Heart right ventricle (tissue), 16 donors: ENCODE results near the gene TSLP. TPM values are rescaled to one million over a fixed set of nuclear protein-coding genes. Genes with fewer than 3 reads are reported as not detected.

ENCODE experiments used
- ATAC-seq, 8 donors: fragments of 200-7000 bp; cut with Tn5 transposase; one replicate each; pipeline ENCODE4 v1.9.1; 2020; ENCODE audit warnings: mild to moderate bottlenecking in 8 of 8, moderate library complexity in 8 of 8, moderate number of reproducible peaks in 1 of 8
- DNase-seq, 2 donors: peaks; one replicate each; pipeline ENCODE4 v3.0.0-alpha.2; 2020
- H3K27ac ChIP-seq, 10 donors: fragments of 200-600 bp; sonication (generic) in 2 of 10; one replicate each; pipeline versions ENCODE4 v1.5.0 to v1.8.0; 2020 to 2022; ENCODE audit warnings: mild to moderate bottlenecking in 3 of 10
- H3K27me3 ChIP-seq, 7 donors: fragments of 200-600 bp; one replicate each; pipeline ENCODE4 v1.8.0; 2021 to 2022; ENCODE audit warnings: mild to moderate bottlenecking in 2 of 7
- H3K36me3 ChIP-seq, 9 donors: fragments of 200-600 bp; sonication (generic) in 1 of 9; one replicate each; pipeline versions ENCODE4 v1.5.0 to v1.8.0; 2020 to 2022; ENCODE audit warnings: mild to moderate bottlenecking in 2 of 9
- H3K4me1 ChIP-seq, 9 donors: fragments of 200-600 bp; sonication (generic) in 1 of 9; one replicate each; pipeline versions ENCODE4 v1.5.0 to v1.8.0; 2020 to 2022; ENCODE audit warnings: mild to moderate bottlenecking in 4 of 9
- H3K4me3 ChIP-seq, 10 donors: fragments of 200-600 bp; sonication (generic) in 2 of 10; one replicate each; pipeline versions ENCODE4 v1.5.0 to v1.8.0; 2020 to 2022; ENCODE audit warnings: mild to moderate bottlenecking in 7 of 10, moderate library complexity in 2 of 10
- H3K9me3 ChIP-seq, 11 donors: fragments of 200-600 bp in 10 of 11; sonication (generic) in 2 of 11; one replicate each; pipeline versions ENCODE4 v1.5.0 to v1.8.0; 2013 to 2022; ENCODE audit warnings: mild to moderate bottlenecking in 2 of 11, control low read depth in 1 of 11, moderate library complexity in 1 of 11
- WGBS, 2 donors: extraction: QIAGEN DNeasy Blood & Tissue Kit; methylation state at CpG; one replicate each; pipeline ENCODE4 v1.1.7; 2013; ENCODE audit warnings: inconsistent platforms in 1 of 2; 5-methylcytosine and 5-hydroxymethylcytosine counted together
- intact Hi-C, 10 donors: fragments of 100-400 bp; cut with DNase I; formaldehyde crosslinking; loops; one replicate each; pipeline versions ENCODE4 v1.11.1 to v1.14.2; 2022
- polyA plus RNA-seq, 2 donors: library from polyadenylated mRNA; stranded (reverse); fragments of 200-250 nt; gene quantifications; one replicate each; pipeline ENCODE4 v1.2.3, GENCODE V29; 2013
- total RNA-seq, 10 donors: library from RNA; stranded (reverse); fragmentation: NEBNext Ultra II Directional in 3 of 10; extraction: Animal tissue kit (Norgen Biotek cat#: 25700) in 3 of 10; gene quantifications; one replicate each; pipeline versions ENCODE4 v1.2.1 to v1.2.4, GENCODE V29; 2021 to 2023
- TF ChIP-seq, protein P1 (sequence below), 9 donors: fragments of 200-600 bp; sonication (generic) in 2 of 9; IDR thresholded peaks; one replicate each; pipeline versions ENCODE4 v1.5.0 to v1.8.0; 2021 to 2022; ENCODE audit warnings: antibody characterized with exemption in 9 of 9, mild to moderate bottlenecking in 5 of 9, moderate library complexity in 1 of 9
- donor health status: Arrhythmogenic right ventricular cardiomyopathy.
- donor health status: ischemic (EF 13 %, LVEDD 7.1; RV severe dilation, severe dysfunction).
- donor health status: healthy with polysubstance abuse.
- donor health status: DM: no; HTN: yes; CAD: no.
- donor health status: DM: no; HTN: no; CAD: no.
- donor health status: ischemic (EF 25% LVEDD 6.9; RV normal size, moderate dysfunction).
- donor health status: ischemic (EF 25% LVEDD 5.7; RV mildly dilated, moderate dysfunction).
- donor health status: healthy.
- donor health status: DM: yes; HTN: yes; CAD: no.
- donor health status: Ischemic cardiomyopathy.
- donor health status: ischemic (EF 35%, LVEDD 5.7; RV mildly dilated, moderate dysfunction).
- donor health status: nonischemic (EF 11% LVEDD 7.7; RV severe dilation, severe dysfunction).
- donor health status: DM: yes; HTN: yes; CAD: no.
- donor health status: PGD.
- donor health status: ischemic (EF 29% LVEDD 5.4; RV normal size, mild dysfunction).
- donor health status: nonischemic (EF 23%, LVEDD 6.1; RV moderate dilation, normal function).

TSLP gene
- total and polyA plus RNA-seq, 12 donors = 2.8 to 8.7 (median 4.5) TPM

- DNase-seq (no peak), ATAC-seq (no peak)
- H3K4me1 ChIP-seq = peaks cover 0 to 4% (median 0%) of the 10 kb centered on the region in 9 donors
- peaks cover 0 to 100% (median 76%) of the 10 kb centered on the region in 9 donors for H3K36me3 ChIP-seq
- H3K9me3 ChIP-seq = no peaks in the 10 kb centered on the region
- intact Hi-C loops = no loop called here
- TF ChIP-seq, protein P1, sequence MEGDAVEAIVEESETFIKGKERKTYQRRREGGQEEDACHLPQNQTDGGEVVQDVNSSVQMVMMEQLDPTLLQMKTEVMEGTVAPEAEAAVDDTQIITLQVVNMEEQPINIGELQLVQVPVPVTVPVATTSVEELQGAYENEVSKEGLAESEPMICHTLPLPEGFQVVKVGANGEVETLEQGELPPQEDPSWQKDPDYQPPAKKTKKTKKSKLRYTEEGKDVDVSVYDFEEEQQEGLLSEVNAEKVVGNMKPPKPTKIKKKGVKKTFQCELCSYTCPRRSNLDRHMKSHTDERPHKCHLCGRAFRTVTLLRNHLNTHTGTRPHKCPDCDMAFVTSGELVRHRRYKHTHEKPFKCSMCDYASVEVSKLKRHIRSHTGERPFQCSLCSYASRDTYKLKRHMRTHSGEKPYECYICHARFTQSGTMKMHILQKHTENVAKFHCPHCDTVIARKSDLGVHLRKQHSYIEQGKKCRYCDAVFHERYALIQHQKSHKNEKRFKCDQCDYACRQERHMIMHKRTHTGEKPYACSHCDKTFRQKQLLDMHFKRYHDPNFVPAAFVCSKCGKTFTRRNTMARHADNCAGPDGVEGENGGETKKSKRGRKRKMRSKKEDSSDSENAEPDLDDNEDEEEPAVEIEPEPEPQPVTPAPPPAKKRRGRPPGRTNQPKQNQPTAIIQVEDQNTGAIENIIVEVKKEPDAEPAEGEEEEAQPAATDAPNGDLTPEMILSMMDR (IDR thresholded peaks at IDR 0.05) = no peak
- H3K27ac ChIP-seq = no peak overlapping the region
- no peaks in the 10 kb centered on the region for H3K27me3 ChIP-seq
- no peak overlapping the region for H3K4me3 ChIP-seq
Measured at GRCh38 chr5:111121926-111122325, 50.4 kb downstream of the TSLP start.

DNA sequence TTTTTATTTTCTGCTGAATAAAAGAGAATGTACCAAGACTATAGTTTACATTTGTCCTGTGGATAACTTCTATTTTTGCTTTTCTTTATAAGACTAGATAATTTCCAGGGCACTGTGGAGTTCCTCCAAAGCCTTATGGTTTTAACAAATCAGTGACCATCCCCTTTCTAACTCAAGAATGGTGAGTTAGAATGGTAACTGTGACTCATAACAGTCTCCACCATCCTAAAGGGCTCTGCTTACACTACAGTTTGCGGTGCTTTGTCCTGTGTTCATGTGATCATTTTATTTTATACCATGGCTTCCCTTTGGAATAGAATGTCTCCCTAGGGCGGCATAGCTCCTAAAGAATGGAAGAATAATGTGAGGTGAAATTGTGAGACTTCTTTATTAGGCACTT, 50.9 kb downstream of the TSLP start:
- H3K9me3 ChIP-seq = no peaks in the 10 kb centered on the region
- no peak for ATAC-seq
- H3K4me3 ChIP-seq = no peak overlapping the region
- H3K27ac ChIP-seq = no peak overlapping the region
- no peak for DNase-seq
- H3K4me1 ChIP-seq = no peaks in the 10 kb centered on the region
- WGBS, 2 donors = 50 to 74% methylated on average over 2 of the region's 2 CpGs
- intact Hi-C loops = no loop called here
- peaks cover 0 to 100% (median 78%) of the 10 kb centered on the region in 9 donors for H3K36me3 ChIP-seq
- H3K27me3 ChIP-seq = no peaks in the 10 kb centered on the region
- TF ChIP-seq, protein P1 (IDR thresholded peaks at IDR 0.05) = no peak

DNA sequence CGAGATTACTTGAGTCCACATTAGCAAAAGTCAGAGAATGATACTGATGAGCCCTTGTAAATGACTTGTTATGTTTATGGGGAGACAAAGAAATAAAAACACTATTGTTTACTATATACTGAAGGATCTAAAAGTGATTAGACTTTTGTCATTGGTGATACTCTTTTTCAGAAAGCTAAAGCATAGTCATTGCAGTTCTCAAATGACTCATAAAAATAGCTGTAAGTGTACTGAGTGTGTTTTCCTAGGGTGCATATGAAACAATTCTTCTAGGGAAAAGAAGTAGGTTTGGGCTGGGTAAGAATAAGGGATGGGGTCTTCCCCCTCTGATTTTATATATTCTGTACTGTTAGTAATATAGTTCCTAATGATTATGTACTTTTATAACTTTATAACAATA, 53.3 kb downstream of the TSLP start:
- intact Hi-C loops = no loop called here
- no peaks in the 10 kb centered on the region for H3K9me3 ChIP-seq
- no peak overlapping the region for H3K27ac ChIP-seq
- TF ChIP-seq, protein P1 (IDR thresholded peaks at IDR 0.05) = no peak
- 90 to 91% methylated on average over 1 of the region's 1 CpG for WGBS, 2 donors
- DNase-seq = no peak
- H3K4me3 ChIP-seq = no peak overlapping the region
- H3K27me3 ChIP-seq = no peaks in the 10 kb centered on the region
- no peaks in the 10 kb centered on the region for H3K4me1 ChIP-seq
- ATAC-seq = no peak
- peaks cover 0 to 99% (median 63%) of the 10 kb centered on the region in 9 donors for H3K36me3 ChIP-seq

DNA sequence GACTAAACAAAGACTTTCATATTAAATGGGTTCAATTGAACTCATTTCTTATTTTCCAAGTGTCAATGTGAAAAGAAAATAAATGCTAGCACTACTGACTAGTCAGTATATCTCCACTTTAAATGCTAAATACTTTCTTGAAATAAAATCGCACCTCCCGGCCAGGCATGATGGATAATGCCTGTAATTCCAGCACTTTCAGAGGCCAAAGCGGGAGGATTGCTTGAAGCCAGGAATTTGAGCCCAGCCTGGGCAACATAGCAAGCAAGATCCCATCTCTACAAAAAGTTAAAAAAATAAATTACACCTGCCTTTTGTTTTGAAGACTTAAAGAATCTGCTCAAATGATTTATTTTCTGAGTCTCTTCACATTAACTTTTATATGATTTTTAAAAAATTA, 55.4 kb downstream of the TSLP start:
- TF ChIP-seq, protein P1 (IDR thresholded peaks at IDR 0.05) = no peak
- Histone ChIP-seq H3K9me3 (no peaks in the 10 kb centered on the region), H3K27me3 (no peaks in the 10 kb centered on the region), H3K27ac (no peak overlapping the region), H3K4me3 (no peak overlapping the region), H3K36me3 (peaks cover 0 to 81% (median 42%) of the 10 kb centered on the region in 9 donors), H3K4me1 (peaks cover 0 to 9% (median 5%) of the 10 kb centered on the region in 9 donors)
- WGBS, 2 donors = 94 to 96% methylated on average over 3 of the region's 3 CpGs
- no peak for DNase-seq
- no peak for ATAC-seq
- intact Hi-C loops = no loop called here

Other genes starting within 250 kb of the TSLP start
- 10 to 100 TPM; 11.2 to 15.8 (median 13.6) TPM for gene WDR36, start 20.6 kb downstream of the TSLP start, total RNA-seq
- gene WDR36, start 20.6 kb downstream of the TSLP start, polyA plus RNA-seq = 1 to 10 TPM; 3.2 to 6.9 TPM
- gene CAMK4, start 152.7 kb downstream of the TSLP start, total RNA-seq = 1 to 10 TPM in 1 of 10 donors, under 1 TPM in 9; 0.02 to 2.0 (median 0.35) TPM
- gene CAMK4, start 152.7 kb downstream of the TSLP start, polyA plus RNA-seq = under 1 TPM in 1 of 2 donors, not detected in 1; 0.06 TPM